ENCODE data around the gene PPAT.

The PPAT gene

GRCh38 chr4:56440983-56441382 is 5.6 kb upstream of the PPAT start:
- Histone ChIP-seq H3K4me3 (ENCODE audit: low read length in 2 of 2) (no peak overlapping the region), H3K36me3 (ENCODE audit: control insufficient read depth in 2 of 2, insufficient read depth in 2 of 2, low read length in 2 of 2) (peaks cover 0 to 9% of the 10 kb centered on the region in 2 donors), H3K9ac (ENCODE audit: low read depth in 1 of 2, low read length in 2 of 2) (no peak overlapping the region), H3K27me3 (ENCODE audit: control insufficient read depth in 2 of 2, insufficient read depth in 2 of 2, low read length in 2 of 2) (no peaks in the 10 kb centered on the region), H3K4me1 (ENCODE audit: control insufficient read depth in 2 of 2, insufficient read depth in 2 of 2, low read length in 2 of 2) (peaks cover 3% of the 10 kb centered on the region in 2 donors), H3K27ac (ENCODE audit: low read depth in 2 of 2, low read length in 2 of 2) (no peak overlapping the region), H3K9me3 (ENCODE audit: control insufficient read depth in 2 of 2, low read length in 2 of 2) (no peaks in the 10 kb centered on the region)

- Histone ChIP-seq H3K36me3 (ENCODE audit: control insufficient read depth in 2 of 2, insufficient read depth in 2 of 2, low read length in 2 of 2) (peaks cover 0 to 9% of the 10 kb centered on the region in 2 donors), H3K4me3 (ENCODE audit: low read length in 2 of 2) (no peak overlapping the region), H3K9ac (ENCODE audit: low read depth in 1 of 2, low read length in 2 of 2) (no peak overlapping the region), H3K27ac (ENCODE audit: low read depth in 2 of 2, low read length in 2 of 2) (no peak overlapping the region), H3K27me3 (ENCODE audit: control insufficient read depth in 2 of 2, insufficient read depth in 2 of 2, low read length in 2 of 2) (no peaks in the 10 kb centered on the region), H3K4me1 (ENCODE audit: control insufficient read depth in 2 of 2, insufficient read depth in 2 of 2, low read length in 2 of 2) (peaks cover 3 to 9% of the 10 kb centered on the region in 2 donors), H3K9me3 (ENCODE audit: control insufficient read depth in 2 of 2, low read length in 2 of 2) (no peaks in the 10 kb centered on the region)
Measured at GRCh38 chr4:56438766-56439165, 3.4 kb upstream of the PPAT start.

- H3K36me3 ChIP-seq (ENCODE audit: control insufficient read depth in 2 of 2, insufficient read depth in 2 of 2, low read length in 2 of 2): no peaks in the 10 kb centered on the region
- no peaks in the 10 kb centered on the region for H3K9me3 ChIP-seq (ENCODE audit: control insufficient read depth in 2 of 2, low read length in 2 of 2)
- H3K9ac ChIP-seq (ENCODE audit: low read depth in 1 of 2, low read length in 2 of 2): peak overlapping the region; percentile 60 to 75
- H3K27ac ChIP-seq (ENCODE audit: low read depth in 2 of 2, low read length in 2 of 2): peak overlapping the region; percentile 94 to 99
- no peaks in the 10 kb centered on the region for H3K27me3 ChIP-seq (ENCODE audit: control insufficient read depth in 2 of 2, insufficient read depth in 2 of 2, low read length in 2 of 2)
- H3K4me3 ChIP-seq (ENCODE audit: low read length in 2 of 2): peak overlapping the region; percentile 79 to 85
- H3K4me1 ChIP-seq (ENCODE audit: control insufficient read depth in 2 of 2, insufficient read depth in 2 of 2, low read length in 2 of 2): peaks cover 5 to 9% of the 10 kb centered on the region in 2 donors
Measured at GRCh38 chr4:56434599-56435139, 746 bp downstream of the PPAT start.

- Histone ChIP-seq H3K27ac (ENCODE audit: low read depth in 2 of 2, low read length in 2 of 2) (no peak overlapping the region), H3K36me3 (ENCODE audit: control insufficient read depth in 2 of 2, insufficient read depth in 2 of 2, low read length in 2 of 2) (no peaks in the 10 kb centered on the region), H3K9me3 (ENCODE audit: control insufficient read depth in 2 of 2, low read length in 2 of 2) (no peaks in the 10 kb centered on the region), H3K27me3 (ENCODE audit: control insufficient read depth in 2 of 2, insufficient read depth in 2 of 2, low read length in 2 of 2) (no peaks in the 10 kb centered on the region), H3K9ac (ENCODE audit: low read depth in 1 of 2, low read length in 2 of 2) (no peak overlapping the region), H3K4me1 (ENCODE audit: control insufficient read depth in 2 of 2, insufficient read depth in 2 of 2, low read length in 2 of 2) (peaks cover 5 to 9% of the 10 kb centered on the region in 2 donors), H3K4me3 (ENCODE audit: low read length in 2 of 2) (no peak overlapping the region)
Measured at GRCh38 chr4:56433280-56433679, 2.1 kb downstream of the PPAT start.

- Histone ChIP-seq H3K36me3 (ENCODE audit: control insufficient read depth in 2 of 2, insufficient read depth in 2 of 2, low read length in 2 of 2) (no peaks in the 10 kb centered on the region), H3K27ac (ENCODE audit: low read depth in 2 of 2, low read length in 2 of 2) (no peak overlapping the region), H3K4me3 (ENCODE audit: low read length in 2 of 2) (no peak overlapping the region), H3K9me3 (ENCODE audit: control insufficient read depth in 2 of 2, low read length in 2 of 2) (no peaks in the 10 kb centered on the region), H3K27me3 (ENCODE audit: control insufficient read depth in 2 of 2, insufficient read depth in 2 of 2, low read length in 2 of 2) (no peaks in the 10 kb centered on the region), H3K4me1 (ENCODE audit: control insufficient read depth in 2 of 2, insufficient read depth in 2 of 2, low read length in 2 of 2) (peaks cover 2 to 6% of the 10 kb centered on the region in 2 donors), H3K9ac (ENCODE audit: low read depth in 1 of 2, low read length in 2 of 2) (no peak overlapping the region)
Measured at GRCh38 chr4:56430203-56430602, 5.2 kb downstream of the PPAT start.

GRCh38 chr4:56427179-56427578 is 8.2 kb downstream of the PPAT start:
- no peak overlapping the region for H3K27ac ChIP-seq (ENCODE audit: low read depth in 2 of 2, low read length in 2 of 2)
- no peaks in the 10 kb centered on the region for H3K4me1 ChIP-seq (ENCODE audit: control insufficient read depth in 2 of 2, insufficient read depth in 2 of 2, low read length in 2 of 2)
- H3K9ac ChIP-seq (ENCODE audit: low read depth in 1 of 2, low read length in 2 of 2): no peak overlapping the region
- no peak overlapping the region for H3K4me3 ChIP-seq (ENCODE audit: low read length in 2 of 2)
- H3K9me3 ChIP-seq (ENCODE audit: control insufficient read depth in 2 of 2, low read length in 2 of 2): no peaks in the 10 kb centered on the region
- no peaks in the 10 kb centered on the region for H3K27me3 ChIP-seq (ENCODE audit: control insufficient read depth in 2 of 2, insufficient read depth in 2 of 2, low read length in 2 of 2)
- H3K36me3 ChIP-seq (ENCODE audit: control insufficient read depth in 2 of 2, insufficient read depth in 2 of 2, low read length in 2 of 2): no peaks in the 10 kb centered on the region

- Histone ChIP-seq H3K36me3 (ENCODE audit: control insufficient read depth in 2 of 2, insufficient read depth in 2 of 2, low read length in 2 of 2) (no peaks in the 10 kb centered on the region), H3K4me1 (ENCODE audit: control insufficient read depth in 2 of 2, insufficient read depth in 2 of 2, low read length in 2 of 2) (no peaks in the 10 kb centered on the region), H3K4me3 (ENCODE audit: low read length in 2 of 2) (no peak overlapping the region), H3K27me3 (ENCODE audit: control insufficient read depth in 2 of 2, insufficient read depth in 2 of 2, low read length in 2 of 2) (no peaks in the 10 kb centered on the region), H3K27ac (ENCODE audit: low read depth in 2 of 2, low read length in 2 of 2) (no peak overlapping the region), H3K9me3 (ENCODE audit: control insufficient read depth in 2 of 2, low read length in 2 of 2) (no peaks in the 10 kb centered on the region), H3K9ac (ENCODE audit: low read depth in 1 of 2, low read length in 2 of 2) (no peak overlapping the region)
Measured at GRCh38 chr4:56426273-56426672, 9.1 kb downstream of the PPAT start.

GRCh38 chr4:56425518-56425917 is 9.9 kb downstream of the PPAT start:
- H3K4me1 ChIP-seq (ENCODE audit: control insufficient read depth in 2 of 2, insufficient read depth in 2 of 2, low read length in 2 of 2): no peaks in the 10 kb centered on the region
- H3K27ac ChIP-seq (ENCODE audit: low read depth in 2 of 2, low read length in 2 of 2): no peak overlapping the region
- H3K9ac ChIP-seq (ENCODE audit: low read depth in 1 of 2, low read length in 2 of 2): no peak overlapping the region
- H3K4me3 ChIP-seq (ENCODE audit: low read length in 2 of 2): no peak overlapping the region
- no peaks in the 10 kb centered on the region for H3K27me3 ChIP-seq (ENCODE audit: control insufficient read depth in 2 of 2, insufficient read depth in 2 of 2, low read length in 2 of 2)
- no peaks in the 10 kb centered on the region for H3K9me3 ChIP-seq (ENCODE audit: control insufficient read depth in 2 of 2, low read length in 2 of 2)
- no peaks in the 10 kb centered on the region for H3K36me3 ChIP-seq (ENCODE audit: control insufficient read depth in 2 of 2, insufficient read depth in 2 of 2, low read length in 2 of 2)

- Histone ChIP-seq H3K9ac (ENCODE audit: low read depth in 1 of 2, low read length in 2 of 2) (no peak overlapping the region), H3K4me3 (ENCODE audit: low read length in 2 of 2) (no peak overlapping the region), H3K27me3 (ENCODE audit: control insufficient read depth in 2 of 2, insufficient read depth in 2 of 2, low read length in 2 of 2) (no peaks in the 10 kb centered on the region), H3K36me3 (ENCODE audit: control insufficient read depth in 2 of 2, insufficient read depth in 2 of 2, low read length in 2 of 2) (no peaks in the 10 kb centered on the region), H3K9me3 (ENCODE audit: control insufficient read depth in 2 of 2, low read length in 2 of 2) (no peaks in the 10 kb centered on the region), H3K27ac (ENCODE audit: low read depth in 2 of 2, low read length in 2 of 2) (no peak overlapping the region), H3K4me1 (ENCODE audit: control insufficient read depth in 2 of 2, insufficient read depth in 2 of 2, low read length in 2 of 2) (no peaks in the 10 kb centered on the region)
Measured at GRCh38 chr4:56424697-56425514, 10.5 kb downstream of the PPAT start.

GRCh38 chr4:56424176-56424575 is 11.2 kb downstream of the PPAT start:
- Histone ChIP-seq H3K4me1 (ENCODE audit: control insufficient read depth in 2 of 2, insufficient read depth in 2 of 2, low read length in 2 of 2) (no peaks in the 10 kb centered on the region), H3K36me3 (ENCODE audit: control insufficient read depth in 2 of 2, insufficient read depth in 2 of 2, low read length in 2 of 2) (no peaks in the 10 kb centered on the region), H3K27me3 (ENCODE audit: control insufficient read depth in 2 of 2, insufficient read depth in 2 of 2, low read length in 2 of 2) (no peaks in the 10 kb centered on the region), H3K9ac (ENCODE audit: low read depth in 1 of 2, low read length in 2 of 2) (no peak overlapping the region), H3K27ac (ENCODE audit: low read depth in 2 of 2, low read length in 2 of 2) (no peak overlapping the region), H3K9me3 (ENCODE audit: control insufficient read depth in 2 of 2, low read length in 2 of 2) (no peaks in the 10 kb centered on the region), H3K4me3 (ENCODE audit: low read length in 2 of 2) (no peak overlapping the region)

Measured in mucosa of rectum (tissue), 2 donors.